Measurements from ENCODE around the gene LAMB3.

DNA sequence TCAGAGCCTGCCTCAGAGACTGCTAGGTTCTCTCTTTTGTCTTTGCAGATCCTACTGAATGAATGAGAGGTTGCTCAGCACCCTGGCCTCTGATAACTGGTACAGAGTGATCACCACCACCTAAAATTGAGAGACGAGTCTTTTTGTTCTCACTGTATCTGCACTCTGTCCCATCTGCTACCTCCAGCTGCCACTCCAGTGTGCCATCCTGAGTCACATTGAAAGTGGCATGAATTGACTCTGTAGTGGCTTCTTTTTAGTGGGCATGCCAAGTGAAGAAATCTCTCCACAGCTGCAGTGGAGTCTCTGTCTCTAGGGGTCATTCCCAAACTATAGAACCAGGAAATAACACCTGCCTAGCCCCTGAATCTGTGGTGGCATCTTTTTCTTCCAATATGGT lies 54.0 kb downstream of the LAMB3 start:
- TF ChIP-seq, protein P1, sequence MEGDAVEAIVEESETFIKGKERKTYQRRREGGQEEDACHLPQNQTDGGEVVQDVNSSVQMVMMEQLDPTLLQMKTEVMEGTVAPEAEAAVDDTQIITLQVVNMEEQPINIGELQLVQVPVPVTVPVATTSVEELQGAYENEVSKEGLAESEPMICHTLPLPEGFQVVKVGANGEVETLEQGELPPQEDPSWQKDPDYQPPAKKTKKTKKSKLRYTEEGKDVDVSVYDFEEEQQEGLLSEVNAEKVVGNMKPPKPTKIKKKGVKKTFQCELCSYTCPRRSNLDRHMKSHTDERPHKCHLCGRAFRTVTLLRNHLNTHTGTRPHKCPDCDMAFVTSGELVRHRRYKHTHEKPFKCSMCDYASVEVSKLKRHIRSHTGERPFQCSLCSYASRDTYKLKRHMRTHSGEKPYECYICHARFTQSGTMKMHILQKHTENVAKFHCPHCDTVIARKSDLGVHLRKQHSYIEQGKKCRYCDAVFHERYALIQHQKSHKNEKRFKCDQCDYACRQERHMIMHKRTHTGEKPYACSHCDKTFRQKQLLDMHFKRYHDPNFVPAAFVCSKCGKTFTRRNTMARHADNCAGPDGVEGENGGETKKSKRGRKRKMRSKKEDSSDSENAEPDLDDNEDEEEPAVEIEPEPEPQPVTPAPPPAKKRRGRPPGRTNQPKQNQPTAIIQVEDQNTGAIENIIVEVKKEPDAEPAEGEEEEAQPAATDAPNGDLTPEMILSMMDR (IDR thresholded peaks at IDR 0.05), result no peak
- TF ChIP-seq POLR2A (IDR thresholded peaks at IDR 0.05) (no peak), EP300 (IDR thresholded peaks at IDR 0.05) (no peak)
